Calu3 (cell line): ENCODE data around the gene CISTR. TPM values are rescaled to one million over a fixed set of nuclear protein-coding genes. Genes with fewer than 3 reads are reported as not detected.
A peak's percentile ranks its signal among the peaks of the same experiment; 100 is the strongest.

Source experiments
- BruUV-seq: library from RNA; stranded (reverse); fragments of 400-500 nt; replicated peaks from 2 replicates; lab custom pipeline; 2021; lab: Mats Ljungman, UMichigan
- CTCF ChIA-PET: fragments of 300-600 bp; sonication (Branson Sonifier 250); formaldehyde crosslinking; loops from one replicate; lab custom pipeline; 2022; ENCODE audit warnings: antibody characterized with exemption; lab: Charles Lee
- DNase-seq: peaks from one replicate; pipeline ENCODE4 v3.0.0; 2022
- H3K27ac Mint-ChIP-seq: one replicate; pipeline ENCODE4 v1.8.0; 2022; ENCODE audit warnings: mixed read lengths; ENCODE audit not compliant: unreplicated experiment
- H3K27me3 Mint-ChIP-seq: one replicate; pipeline ENCODE4 v1.8.0; 2022; ENCODE audit warnings: mixed read lengths; ENCODE audit not compliant: unreplicated experiment
- H3K36me3 Mint-ChIP-seq: one replicate; pipeline ENCODE4 v1.8.0; 2022; ENCODE audit warnings: mild to moderate bottlenecking, moderate library complexity, mixed read lengths; ENCODE audit not compliant: insufficient read depth, unreplicated experiment
- H3K4me1 Mint-ChIP-seq: one replicate; pipeline ENCODE4 v1.8.0; 2022; ENCODE audit warnings: mild to moderate bottlenecking, low read depth, mixed read lengths; ENCODE audit not compliant: unreplicated experiment
- H3K4me3 Mint-ChIP-seq: one replicate; pipeline ENCODE4 v1.8.0; 2022; ENCODE audit warnings: mild to moderate bottlenecking, low read depth, moderate library complexity, mixed read lengths; ENCODE audit not compliant: unreplicated experiment
- H3K9me3 Mint-ChIP-seq: one replicate; pipeline ENCODE4 v1.8.0; 2022; ENCODE audit warnings: low read depth, mixed read lengths; ENCODE audit not compliant: unreplicated experiment
- intact Hi-C: fragments of 100-400 bp; cut with micrococcal nuclease; formaldehyde crosslinking; loops from one replicate; pipeline ENCODE4 v1.10.0; 2022; ENCODE audit not compliant: unreplicated experiment
- total RNA-seq: library from RNA; stranded (reverse); gene quantifications from 2 replicates; pipeline ENCODE4 v1.2.3, GENCODE V29; 2022
- TF ChIP-seq, protein P1 (sequence below): fragments of 200-600 bp; IDR thresholded peaks from one replicate; pipeline ENCODE4 v1.8.0; 2022; ENCODE audit warnings: antibody characterized with exemption; ENCODE audit not compliant: unreplicated experiment

The CISTR gene
- total RNA-seq, 1 experiment from 2014 or later: not detected

DNA sequence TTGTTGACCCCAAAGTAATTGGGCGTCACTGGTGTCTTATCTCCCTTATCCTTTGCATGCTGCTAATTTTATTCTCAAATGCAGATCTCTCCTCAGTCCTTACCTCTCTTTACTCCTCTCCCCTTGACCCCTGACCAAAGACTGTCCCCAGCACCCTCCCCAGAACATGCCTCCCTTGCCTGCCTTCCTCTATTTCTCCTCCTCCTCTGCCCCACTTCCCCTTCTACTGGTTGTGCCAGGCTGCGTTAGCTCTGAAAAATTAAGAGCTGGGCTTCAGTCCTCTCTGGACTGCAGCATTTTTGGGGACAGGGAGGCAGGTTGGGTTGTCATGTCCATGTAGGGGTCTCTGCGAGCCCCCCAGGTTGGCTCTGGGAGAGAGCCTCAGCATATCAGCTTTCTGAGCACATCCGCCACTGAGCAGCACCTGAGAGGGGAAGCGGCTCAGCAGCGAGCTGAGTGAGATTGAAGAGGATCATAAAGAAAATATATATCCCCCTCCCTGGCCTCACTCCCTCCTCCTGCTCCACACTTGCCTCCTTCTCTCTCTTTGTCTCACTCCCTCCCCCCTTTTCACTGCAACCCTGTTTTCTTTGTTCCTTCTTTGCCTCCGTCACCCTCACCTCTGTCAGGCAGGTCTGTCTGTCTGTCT, 6.4 kb upstream of the CISTR start:
- BruUV-seq: no TSS peak
- H3K4me3 Mint-ChIP-seq: no peak overlapping the region
- H3K36me3 Mint-ChIP-seq: no peaks in the 10 kb centered on the region
- intact Hi-C loops: no loop called here
- H3K27me3 Mint-ChIP-seq: peaks cover 58% of the 10 kb centered on the region
- CTCF ChIA-PET: interaction anchor here (0.5 to 1.8 kb wide), 5 partner anchors 12 to 414 kb away, joined by 3 to 20 read pairs (median 5); no protein-coding TSS in a partner anchor
- H3K9me3 Mint-ChIP-seq: no peaks in the 10 kb centered on the region
- no peaks in the 10 kb centered on the region for H3K4me1 Mint-ChIP-seq
- no peak for DNase-seq
- TF ChIP-seq, protein P1, sequence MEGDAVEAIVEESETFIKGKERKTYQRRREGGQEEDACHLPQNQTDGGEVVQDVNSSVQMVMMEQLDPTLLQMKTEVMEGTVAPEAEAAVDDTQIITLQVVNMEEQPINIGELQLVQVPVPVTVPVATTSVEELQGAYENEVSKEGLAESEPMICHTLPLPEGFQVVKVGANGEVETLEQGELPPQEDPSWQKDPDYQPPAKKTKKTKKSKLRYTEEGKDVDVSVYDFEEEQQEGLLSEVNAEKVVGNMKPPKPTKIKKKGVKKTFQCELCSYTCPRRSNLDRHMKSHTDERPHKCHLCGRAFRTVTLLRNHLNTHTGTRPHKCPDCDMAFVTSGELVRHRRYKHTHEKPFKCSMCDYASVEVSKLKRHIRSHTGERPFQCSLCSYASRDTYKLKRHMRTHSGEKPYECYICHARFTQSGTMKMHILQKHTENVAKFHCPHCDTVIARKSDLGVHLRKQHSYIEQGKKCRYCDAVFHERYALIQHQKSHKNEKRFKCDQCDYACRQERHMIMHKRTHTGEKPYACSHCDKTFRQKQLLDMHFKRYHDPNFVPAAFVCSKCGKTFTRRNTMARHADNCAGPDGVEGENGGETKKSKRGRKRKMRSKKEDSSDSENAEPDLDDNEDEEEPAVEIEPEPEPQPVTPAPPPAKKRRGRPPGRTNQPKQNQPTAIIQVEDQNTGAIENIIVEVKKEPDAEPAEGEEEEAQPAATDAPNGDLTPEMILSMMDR: no peak
- no peak overlapping the region for H3K27ac Mint-ChIP-seq

- H3K4me3 Mint-ChIP-seq: no peak overlapping the region
These were observed 5.5 kb upstream of the CISTR start for GRCh38 chr12:53757101-53757770.

GRCh38 chr12:53756300-53757100, 4.7 kb upstream of the CISTR start:
- CTCF ChIA-PET: interaction anchor here (0.7 to 1.8 kb wide), 9 partner anchors 11 to 1999 kb away, joined by 3 to 20 read pairs (median 6); no protein-coding TSS in a partner anchor
- Mint-ChIP-seq H3K27me3 (peaks cover 41% of the 10 kb centered on the region), H3K4me1 (no peaks in the 10 kb centered on the region), H3K4me3 (no peak overlapping the region), H3K27ac (no peak overlapping the region), H3K9me3 (no peaks in the 10 kb centered on the region), H3K36me3 (no peaks in the 10 kb centered on the region)
- DNase-seq: no peak
- intact Hi-C loops: no loop called here
- TF ChIP-seq, protein P1: no peak
- BruUV-seq: no TSS peak

More at GRCh38 chr12:53757101-53757770, 5.5 kb upstream of the CISTR start:
- no TSS peak for BruUV-seq
- CTCF ChIA-PET: interaction anchor here (0.7 to 1.8 kb wide), 11 partner anchors 11 to 1999 kb away, joined by 3 to 20 read pairs (median 6); no protein-coding TSS in a partner anchor
- H3K9me3 Mint-ChIP-seq: no peaks in the 10 kb centered on the region
- no peaks in the 10 kb centered on the region for H3K4me1 Mint-ChIP-seq
- peaks cover 48% of the 10 kb centered on the region for H3K27me3 Mint-ChIP-seq
- H3K27ac Mint-ChIP-seq: no peak overlapping the region
- TF ChIP-seq, protein P1: peak; percentile 94
- peak; percentile 93 for DNase-seq
- intact Hi-C loops: no loop called here
- H3K36me3 Mint-ChIP-seq: no peaks in the 10 kb centered on the region

GRCh38 chr12:53755893-53756292, 4.1 kb upstream of the CISTR start:
- Mint-ChIP-seq H3K4me3 (no peak overlapping the region), H3K27me3 (peaks cover 34% of the 10 kb centered on the region), H3K9me3 (no peaks in the 10 kb centered on the region), H3K36me3 (no peaks in the 10 kb centered on the region), H3K27ac (no peak overlapping the region), H3K4me1 (no peaks in the 10 kb centered on the region)
- BruUV-seq: no TSS peak
- TF ChIP-seq, protein P1: no peak
- CTCF ChIA-PET: no interaction called here
- DNase-seq: no peak
- intact Hi-C loops: no loop called here
